OCI-LY3 (cell line): ENCODE measurements around the gene MYL11.
"Not testable (repeated sequence)": the region's sequence is repeated elsewhere in the genome, so short reads cannot be mapped to it uniquely, and the experiment has no call there.

Experiments used
- EZH2phosphoT487 ChIP-seq: fragments of 200-600 bp; shearing (Covaris generic); IDR thresholded peaks from 2 replicates; pipeline ENCODE4 v1.6.1; 2018; ENCODE audit warnings: antibody characterized with exemption, mixed run types, low read depth
- TF ChIP-seq, protein P1 (sequence below): fragments of 200-600, 300-600 bp; sonication (generic); IDR thresholded peaks from 2 replicates; pipeline ENCODE4 v1.5.1; 2014; ENCODE audit warnings: antibody characterized with exemption, low read length, low read depth

DNA sequence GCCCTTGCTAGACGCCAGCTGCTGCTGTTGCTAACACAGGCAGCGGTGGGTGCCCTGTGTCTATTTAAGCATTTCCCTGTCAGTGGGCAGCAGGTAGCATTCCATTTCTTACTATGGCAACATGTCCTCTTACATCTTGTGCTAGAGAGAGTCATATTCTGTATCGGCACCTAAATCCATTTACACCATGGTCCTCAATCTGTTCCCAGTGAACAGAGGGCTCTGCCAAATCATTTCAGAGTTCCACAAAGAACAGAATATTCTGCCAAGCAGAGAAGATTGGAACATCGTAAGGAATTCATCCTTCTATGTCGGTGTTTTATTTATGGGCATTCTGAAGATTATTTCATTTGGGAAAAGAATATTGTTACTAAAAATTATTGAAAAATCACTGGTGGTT lies 35.9 kb upstream of the MYL11 start:
- TF ChIP-seq, protein P1, sequence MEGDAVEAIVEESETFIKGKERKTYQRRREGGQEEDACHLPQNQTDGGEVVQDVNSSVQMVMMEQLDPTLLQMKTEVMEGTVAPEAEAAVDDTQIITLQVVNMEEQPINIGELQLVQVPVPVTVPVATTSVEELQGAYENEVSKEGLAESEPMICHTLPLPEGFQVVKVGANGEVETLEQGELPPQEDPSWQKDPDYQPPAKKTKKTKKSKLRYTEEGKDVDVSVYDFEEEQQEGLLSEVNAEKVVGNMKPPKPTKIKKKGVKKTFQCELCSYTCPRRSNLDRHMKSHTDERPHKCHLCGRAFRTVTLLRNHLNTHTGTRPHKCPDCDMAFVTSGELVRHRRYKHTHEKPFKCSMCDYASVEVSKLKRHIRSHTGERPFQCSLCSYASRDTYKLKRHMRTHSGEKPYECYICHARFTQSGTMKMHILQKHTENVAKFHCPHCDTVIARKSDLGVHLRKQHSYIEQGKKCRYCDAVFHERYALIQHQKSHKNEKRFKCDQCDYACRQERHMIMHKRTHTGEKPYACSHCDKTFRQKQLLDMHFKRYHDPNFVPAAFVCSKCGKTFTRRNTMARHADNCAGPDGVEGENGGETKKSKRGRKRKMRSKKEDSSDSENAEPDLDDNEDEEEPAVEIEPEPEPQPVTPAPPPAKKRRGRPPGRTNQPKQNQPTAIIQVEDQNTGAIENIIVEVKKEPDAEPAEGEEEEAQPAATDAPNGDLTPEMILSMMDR, result not testable (repeated sequence)
- TF ChIP-seq EZH2phosphoT487, result not testable (repeated sequence)
